Upper lobe of left lung (tissue), 4 donors: ENCODE measurements around the gene MLC1.

Experiments used
- EP300 ChIP-seq, 4 donors: sonication (generic); formaldehyde crosslinking; IDR thresholded peaks; one replicate each; pipeline ENCODE4 v1.5.1; 2017; ENCODE audit warnings: antibody characterized with exemption in 4 of 4, control low read depth in 2 of 4
- POLR2A ChIP-seq, 4 donors: fragments of 450-650 bp; IDR thresholded peaks; one replicate each; pipeline ENCODE4 v1.5.1; 2016 to 2017; ENCODE audit warnings: antibody characterized with exemption in 4 of 4, mild to moderate bottlenecking in 2 of 4
- POLR2AphosphoS5 ChIP-seq, 2 donors: sonication (generic); formaldehyde crosslinking; IDR thresholded peaks; one replicate each; pipeline ENCODE4 v1.5.1; 2017; ENCODE audit warnings: antibody characterized with exemption in 2 of 2
- TF ChIP-seq, protein P1 (sequence below), 6 experiments: fragments of 450-650 bp in 4 of 6; fragments of 200-600 bp in 2 of 6; sonication (generic) in 2 of 6; IDR thresholded peaks; one replicate each; pipeline ENCODE4 v1.5.1; 2016 to 2019; ENCODE audit warnings: antibody characterized with exemption in 6 of 6

GRCh38 chr22:50040717-50041116, 44.5 kb downstream of the MLC1 start:
- TF ChIP-seq, protein P1, sequence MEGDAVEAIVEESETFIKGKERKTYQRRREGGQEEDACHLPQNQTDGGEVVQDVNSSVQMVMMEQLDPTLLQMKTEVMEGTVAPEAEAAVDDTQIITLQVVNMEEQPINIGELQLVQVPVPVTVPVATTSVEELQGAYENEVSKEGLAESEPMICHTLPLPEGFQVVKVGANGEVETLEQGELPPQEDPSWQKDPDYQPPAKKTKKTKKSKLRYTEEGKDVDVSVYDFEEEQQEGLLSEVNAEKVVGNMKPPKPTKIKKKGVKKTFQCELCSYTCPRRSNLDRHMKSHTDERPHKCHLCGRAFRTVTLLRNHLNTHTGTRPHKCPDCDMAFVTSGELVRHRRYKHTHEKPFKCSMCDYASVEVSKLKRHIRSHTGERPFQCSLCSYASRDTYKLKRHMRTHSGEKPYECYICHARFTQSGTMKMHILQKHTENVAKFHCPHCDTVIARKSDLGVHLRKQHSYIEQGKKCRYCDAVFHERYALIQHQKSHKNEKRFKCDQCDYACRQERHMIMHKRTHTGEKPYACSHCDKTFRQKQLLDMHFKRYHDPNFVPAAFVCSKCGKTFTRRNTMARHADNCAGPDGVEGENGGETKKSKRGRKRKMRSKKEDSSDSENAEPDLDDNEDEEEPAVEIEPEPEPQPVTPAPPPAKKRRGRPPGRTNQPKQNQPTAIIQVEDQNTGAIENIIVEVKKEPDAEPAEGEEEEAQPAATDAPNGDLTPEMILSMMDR (IDR thresholded peaks at IDR 0.05) = no peak
- TF ChIP-seq EP300 (IDR thresholded peaks at IDR 0.05) = no peak
- no peak for TF ChIP-seq POLR2AphosphoS5 (IDR thresholded peaks at IDR 0.05)
- no peak for TF ChIP-seq POLR2A (IDR thresholded peaks at IDR 0.05)
